Measurements from ENCODE around the gene RNF168. TPM values are rescaled to one million over a fixed set of nuclear protein-coding genes. Genes with fewer than 3 reads are reported as not detected.

The RNF168 gene
- total RNA-seq, 1 donor from 2014 or later = 16.0 TPM

- Histone ChIP-seq H3K27ac (no peak overlapping the region), H3K36me3 (no peaks in the 10 kb centered on the region), H3K4me1 (no peaks in the 10 kb centered on the region), H3K27me3 (no peaks in the 10 kb centered on the region), H3K9me3 (no peaks in the 10 kb centered on the region), H3K4me3 (no peak overlapping the region)
- intact Hi-C loops (cut with DNase I) = no loop called here
- DNase-seq (ENCODE audit: low spot score in 2 of 2) = no peak
- no peak for TF ChIP-seq CTCF (IDR thresholded peaks at IDR 0.05)
These were observed 41.0 kb upstream of the RNF168 start for GRCh38 chr3:196544491-196544992.

GRCh38 chr3:196541684-196542445, 38.3 kb upstream of the RNF168 start:
- H3K36me3 ChIP-seq = no peaks in the 10 kb centered on the region
- H3K4me1 ChIP-seq = no peaks in the 10 kb centered on the region
- no peak for DNase-seq (ENCODE audit: low spot score in 2 of 2)
- H3K27me3 ChIP-seq = no peaks in the 10 kb centered on the region
- no peak overlapping the region for H3K27ac ChIP-seq
- no peak overlapping the region for H3K4me3 ChIP-seq
- no peak for TF ChIP-seq CTCF (IDR thresholded peaks at IDR 0.05)
- intact Hi-C loops (cut with DNase I) = no loop called here
- H3K9me3 ChIP-seq = no peaks in the 10 kb centered on the region

- no peaks in the 10 kb centered on the region for H3K36me3 ChIP-seq
- DNase-seq (ENCODE audit: low spot score in 2 of 2) = no peak
- no peaks in the 10 kb centered on the region for H3K27me3 ChIP-seq
- TF ChIP-seq CTCF (IDR thresholded peaks at IDR 0.05) = peak; percentile 41 to 63 (median 60)
- H3K27ac ChIP-seq = no peak overlapping the region
- H3K4me1 ChIP-seq = no peaks in the 10 kb centered on the region
- no peaks in the 10 kb centered on the region for H3K9me3 ChIP-seq
- intact Hi-C loops (cut with DNase I) = loop anchor here (5.0 kb wide), 1 partner anchor 150 kb away; no protein-coding TSS in a partner anchor
- H3K4me3 ChIP-seq = no peak overlapping the region
These were observed 33.9 kb upstream of the RNF168 start for GRCh38 chr3:196537319-196537984.

GRCh38 chr3:196533260-196533681, 29.7 kb upstream of the RNF168 start:
- intact Hi-C loops (cut with DNase I) = no loop called here
- no peak overlapping the region for H3K27ac ChIP-seq
- H3K36me3 ChIP-seq = no peaks in the 10 kb centered on the region
- TF ChIP-seq CTCF (IDR thresholded peaks at IDR 0.05) = no peak
- H3K4me3 ChIP-seq = no peak overlapping the region
- H3K27me3 ChIP-seq = no peaks in the 10 kb centered on the region
- no peak for DNase-seq (ENCODE audit: low spot score in 2 of 2)
- peaks cover 0 to 2% of the 10 kb centered on the region in 2 donors for H3K4me1 ChIP-seq
- no peaks in the 10 kb centered on the region for H3K9me3 ChIP-seq

- Histone ChIP-seq H3K27me3 (no peaks in the 10 kb centered on the region), H3K36me3 (no peaks in the 10 kb centered on the region), H3K27ac (no peak overlapping the region), H3K9me3 (no peaks in the 10 kb centered on the region), H3K4me3 (no peak overlapping the region), H3K4me1 (peaks cover 0 to 2% of the 10 kb centered on the region in 2 donors)
- TF ChIP-seq CTCF (IDR thresholded peaks at IDR 0.05) = no peak
- intact Hi-C loops (cut with DNase I) = no loop called here
- no peak for DNase-seq (ENCODE audit: low spot score in 2 of 2)
These were observed 27.9 kb upstream of the RNF168 start for GRCh38 chr3:196531418-196531817.

Measured in ascending aorta (tissue), 2 donors.